GM12878 (cell line): ENCODE results near the gene BORCS6.
"Not testable (repeated sequence)": the region's sequence is repeated elsewhere in the genome, so short reads cannot be mapped to it uniquely, and the experiment has no call there.

Source experiments
- CEBPB ChIP-seq, 2 experiments: fragments of 150-350 bp in 1 of 2; IDR thresholded peaks; 2 replicates each; pipeline ENCODE4 v1.6.1; 2012 to 2014; ENCODE audit warnings: low read depth in 2 of 2, low read length in 2 of 2, borderline replicate concordance in 1 of 2, inconsistent platforms in 1 of 2
- CREB1 ChIP-seq: IDR thresholded peaks from 2 replicates; pipeline ENCODE4 v1.6.1; 2012; ENCODE audit warnings: low read depth, mild to moderate bottlenecking, inconsistent platforms
- EGR1 ChIP-seq, 2 experiments: IDR thresholded peaks; 1 replicate in 1 of 2; 2 replicates in 1 of 2; pipeline ENCODE4 v1.6.1; 2011 to 2012; ENCODE audit warnings: low read depth in 2 of 2, low read length in 2 of 2, borderline replicate concordance in 1 of 2, mild to moderate bottlenecking in 1 of 2, moderate library complexity in 1 of 2
- GABPA ChIP-seq: IDR thresholded peaks from 2 replicates; pipeline ENCODE4 v1.6.1; 2014; ENCODE audit warnings: antibody characterized with exemption, low read depth, mild to moderate bottlenecking, inconsistent platforms
- NFIC ChIP-seq: IDR thresholded peaks from 2 replicates; pipeline ENCODE4 v1.6.1; 2012; ENCODE audit warnings: low read depth, mild to moderate bottlenecking, inconsistent platforms, low read length, moderate library complexity
- POLR2AphosphoS5 ChIP-seq: IDR thresholded peaks from 2 replicates; pipeline ENCODE4 v1.6.1; 2011; ENCODE audit warnings: mild to moderate bottlenecking, low read length, inconsistent platforms
- SUZ12 ChIP-seq: fragments of 200-600 bp; sonication (generic); IDR thresholded peaks from one replicate; pipeline ENCODE4 v1.6.1; 2018; ENCODE audit warnings: antibody characterized with exemption, mild to moderate bottlenecking; ENCODE audit not compliant: unreplicated experiment
- ZBED1 ChIP-seq: IDR thresholded peaks from 2 replicates; pipeline ENCODE4 v1.6.1; 2016; ENCODE audit warnings: borderline replicate concordance
- ZNF217 ChIP-seq: fragments of 450-650 bp; IDR thresholded peaks from 2 replicates; pipeline ENCODE4 v1.6.1; 2017; ENCODE audit warnings: antibody characterized with exemption, mild to moderate bottlenecking
- ZSCAN29 ChIP-seq: fragments of 450-650 bp; IDR thresholded peaks from 2 replicates; pipeline ENCODE4 v1.6.1; 2017; ENCODE audit warnings: mild to moderate bottlenecking, moderate library complexity
- TF ChIP-seq, protein P1 (sequence below), 3 experiments: IDR thresholded peaks in 2 of 3; conservative IDR thresholded peaks in 1 of 3; 2 replicates each; pipeline ENCODE4 v1.5.1; 2011; ENCODE audit warnings: low read depth in 3 of 3, low read length in 3 of 3, mild to moderate bottlenecking in 3 of 3, control low read depth in 2 of 3, moderate library complexity in 2 of 3, inconsistent platforms in 1 of 3, mixed read lengths in 1 of 3; ENCODE audit not compliant: control insufficient read depth in 2 of 3, insufficient read depth in 1 of 3; ENCODE audit errors: extremely low read depth in 1 of 3
- TF ChIP-seq, protein P2 (sequence below): IDR thresholded peaks from 2 replicates; pipeline ENCODE4 v1.6.1; 2012; ENCODE audit warnings: low read depth, low read length, improper control_type of control experiment
- TF ChIP-seq, protein P3 (sequence below): IDR thresholded peaks from 2 replicates; pipeline ENCODE4 v1.6.1; 2012; ENCODE audit warnings: mild to moderate bottlenecking, low read depth, low read length
- TF ChIP-seq, protein P4 (sequence below): fragments of 150-350 bp; IDR thresholded peaks from 2 replicates; pipeline ENCODE4 v1.6.1; 2016; ENCODE audit warnings: low read depth, low read length

DNA sequence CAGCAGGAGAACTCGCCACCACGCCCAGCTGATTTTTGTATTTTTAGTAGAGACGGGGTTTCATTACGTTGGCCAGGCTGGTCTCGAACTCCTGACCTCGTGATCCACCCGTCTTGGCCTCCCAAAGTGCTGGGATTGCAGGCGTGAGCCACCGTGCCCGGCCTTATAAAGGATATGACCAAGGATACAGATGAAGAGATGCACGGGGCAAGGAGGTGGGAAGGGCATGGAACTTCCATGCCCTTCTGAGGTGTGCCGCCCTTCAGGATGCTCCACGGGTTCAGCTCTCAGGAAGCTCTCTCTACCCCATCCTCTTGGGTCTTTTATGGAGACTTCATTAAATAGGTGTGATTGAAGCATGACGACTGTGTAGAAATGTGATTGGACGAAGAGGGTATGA is 24.0 kb upstream of the BORCS6 start:
- not testable (repeated sequence) for TF ChIP-seq NFIC; CEBPB (IDR thresholded peaks at IDR 0.05; ENCODE audit: borderline replicate concordance in 1 of 2, low read depth in 2 of 2, low read length in 2 of 2); ZBED1; ZNF217; POLR2AphosphoS5; EGR1 (IDR thresholded peaks at IDR 0.05; ENCODE audit: borderline replicate concordance in 1 of 2, low read depth in 2 of 2, low read length in 2 of 2); ZSCAN29; GABPA; SUZ12; CREB1
- TF ChIP-seq, protein P1, sequence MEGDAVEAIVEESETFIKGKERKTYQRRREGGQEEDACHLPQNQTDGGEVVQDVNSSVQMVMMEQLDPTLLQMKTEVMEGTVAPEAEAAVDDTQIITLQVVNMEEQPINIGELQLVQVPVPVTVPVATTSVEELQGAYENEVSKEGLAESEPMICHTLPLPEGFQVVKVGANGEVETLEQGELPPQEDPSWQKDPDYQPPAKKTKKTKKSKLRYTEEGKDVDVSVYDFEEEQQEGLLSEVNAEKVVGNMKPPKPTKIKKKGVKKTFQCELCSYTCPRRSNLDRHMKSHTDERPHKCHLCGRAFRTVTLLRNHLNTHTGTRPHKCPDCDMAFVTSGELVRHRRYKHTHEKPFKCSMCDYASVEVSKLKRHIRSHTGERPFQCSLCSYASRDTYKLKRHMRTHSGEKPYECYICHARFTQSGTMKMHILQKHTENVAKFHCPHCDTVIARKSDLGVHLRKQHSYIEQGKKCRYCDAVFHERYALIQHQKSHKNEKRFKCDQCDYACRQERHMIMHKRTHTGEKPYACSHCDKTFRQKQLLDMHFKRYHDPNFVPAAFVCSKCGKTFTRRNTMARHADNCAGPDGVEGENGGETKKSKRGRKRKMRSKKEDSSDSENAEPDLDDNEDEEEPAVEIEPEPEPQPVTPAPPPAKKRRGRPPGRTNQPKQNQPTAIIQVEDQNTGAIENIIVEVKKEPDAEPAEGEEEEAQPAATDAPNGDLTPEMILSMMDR (IDR thresholded peaks at IDR 0.05 in 2 of 3, conservative IDR thresholded peaks at IDR 0.05 in 1 of 3; ENCODE audit: control insufficient read depth in 2 of 3, extremely low read depth in 1 of 3, insufficient read depth in 1 of 3, low read depth in 3 of 3, low read length in 3 of 3) = not testable (repeated sequence)
- TF ChIP-seq, protein P2, sequence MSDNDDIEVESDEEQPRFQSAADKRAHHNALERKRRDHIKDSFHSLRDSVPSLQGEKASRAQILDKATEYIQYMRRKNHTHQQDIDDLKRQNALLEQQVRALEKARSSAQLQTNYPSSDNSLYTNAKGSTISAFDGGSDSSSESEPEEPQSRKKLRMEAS = not testable (repeated sequence)
- TF ChIP-seq, protein P3, sequence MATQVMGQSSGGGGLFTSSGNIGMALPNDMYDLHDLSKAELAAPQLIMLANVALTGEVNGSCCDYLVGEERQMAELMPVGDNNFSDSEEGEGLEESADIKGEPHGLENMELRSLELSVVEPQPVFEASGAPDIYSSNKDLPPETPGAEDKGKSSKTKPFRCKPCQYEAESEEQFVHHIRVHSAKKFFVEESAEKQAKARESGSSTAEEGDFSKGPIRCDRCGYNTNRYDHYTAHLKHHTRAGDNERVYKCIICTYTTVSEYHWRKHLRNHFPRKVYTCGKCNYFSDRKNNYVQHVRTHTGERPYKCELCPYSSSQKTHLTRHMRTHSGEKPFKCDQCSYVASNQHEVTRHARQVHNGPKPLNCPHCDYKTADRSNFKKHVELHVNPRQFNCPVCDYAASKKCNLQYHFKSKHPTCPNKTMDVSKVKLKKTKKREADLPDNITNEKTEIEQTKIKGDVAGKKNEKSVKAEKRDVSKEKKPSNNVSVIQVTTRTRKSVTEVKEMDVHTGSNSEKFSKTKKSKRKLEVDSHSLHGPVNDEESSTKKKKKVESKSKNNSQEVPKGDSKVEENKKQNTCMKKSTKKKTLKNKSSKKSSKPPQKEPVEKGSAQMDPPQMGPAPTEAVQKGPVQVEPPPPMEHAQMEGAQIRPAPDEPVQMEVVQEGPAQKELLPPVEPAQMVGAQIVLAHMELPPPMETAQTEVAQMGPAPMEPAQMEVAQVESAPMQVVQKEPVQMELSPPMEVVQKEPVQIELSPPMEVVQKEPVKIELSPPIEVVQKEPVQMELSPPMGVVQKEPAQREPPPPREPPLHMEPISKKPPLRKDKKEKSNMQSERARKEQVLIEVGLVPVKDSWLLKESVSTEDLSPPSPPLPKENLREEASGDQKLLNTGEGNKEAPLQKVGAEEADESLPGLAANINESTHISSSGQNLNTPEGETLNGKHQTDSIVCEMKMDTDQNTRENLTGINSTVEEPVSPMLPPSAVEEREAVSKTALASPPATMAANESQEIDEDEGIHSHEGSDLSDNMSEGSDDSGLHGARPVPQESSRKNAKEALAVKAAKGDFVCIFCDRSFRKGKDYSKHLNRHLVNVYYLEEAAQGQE = not testable (repeated sequence)
- TF ChIP-seq, protein P4, sequence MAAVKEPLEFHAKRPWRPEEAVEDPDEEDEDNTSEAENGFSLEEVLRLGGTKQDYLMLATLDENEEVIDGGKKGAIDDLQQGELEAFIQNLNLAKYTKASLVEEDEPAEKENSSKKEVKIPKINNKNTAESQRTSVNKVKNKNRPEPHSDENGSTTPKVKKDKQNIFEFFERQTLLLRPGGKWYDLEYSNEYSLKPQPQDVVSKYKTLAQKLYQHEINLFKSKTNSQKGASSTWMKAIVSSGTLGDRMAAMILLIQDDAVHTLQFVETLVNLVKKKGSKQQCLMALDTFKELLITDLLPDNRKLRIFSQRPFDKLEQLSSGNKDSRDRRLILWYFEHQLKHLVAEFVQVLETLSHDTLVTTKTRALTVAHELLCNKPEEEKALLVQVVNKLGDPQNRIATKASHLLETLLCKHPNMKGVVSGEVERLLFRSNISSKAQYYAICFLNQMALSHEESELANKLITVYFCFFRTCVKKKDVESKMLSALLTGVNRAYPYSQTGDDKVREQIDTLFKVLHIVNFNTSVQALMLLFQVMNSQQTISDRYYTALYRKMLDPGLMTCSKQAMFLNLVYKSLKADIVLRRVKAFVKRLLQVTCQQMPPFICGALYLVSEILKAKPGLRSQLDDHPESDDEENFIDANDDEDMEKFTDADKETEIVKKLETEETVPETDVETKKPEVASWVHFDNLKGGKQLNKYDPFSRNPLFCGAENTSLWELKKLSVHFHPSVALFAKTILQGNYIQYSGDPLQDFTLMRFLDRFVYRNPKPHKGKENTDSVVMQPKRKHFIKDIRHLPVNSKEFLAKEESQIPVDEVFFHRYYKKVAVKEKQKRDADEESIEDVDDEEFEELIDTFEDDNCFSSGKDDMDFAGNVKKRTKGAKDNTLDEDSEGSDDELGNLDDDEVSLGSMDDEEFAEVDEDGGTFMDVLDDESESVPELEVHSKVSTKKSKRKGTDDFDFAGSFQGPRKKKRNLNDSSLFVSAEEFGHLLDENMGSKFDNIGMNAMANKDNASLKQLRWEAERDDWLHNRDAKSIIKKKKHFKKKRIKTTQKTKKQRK = not testable (repeated sequence)
